NCI-H2227 treated with DMSO at 0.1 percent for 48 hours (cell line): ENCODE results near the gene RUBCNL.
"Not testable (repeated sequence)": the region's sequence is repeated elsewhere in the genome, so short reads cannot be mapped to it uniquely, and the experiment has no call there.

Source experiments
- DNase-seq: peaks from one replicate; lab custom pipeline; 2025; lab: John Stamatoyannopoulos, UW

Gene RUBCNL

DNA sequence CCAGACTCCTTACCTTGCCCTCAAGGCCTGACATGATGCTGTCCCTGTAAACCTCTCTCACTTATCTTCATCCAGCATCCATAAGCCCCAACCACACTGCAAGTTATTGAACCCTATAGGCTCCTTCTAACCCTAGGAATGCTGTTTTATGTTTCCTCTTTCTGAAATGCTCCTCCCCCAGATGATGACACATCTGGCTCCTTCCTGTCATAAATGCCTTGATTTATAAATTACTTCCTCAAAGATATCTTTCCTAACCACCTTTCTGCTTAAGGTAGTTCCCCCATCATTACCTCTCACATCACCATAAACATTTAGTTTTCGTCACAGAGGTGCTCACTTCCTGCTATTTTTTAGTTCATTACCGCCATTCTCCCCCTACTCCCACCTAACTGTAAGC, 12.3 kb downstream of the RUBCNL start:
- no peak for DNase-seq

GRCh38 chr13:46373623-46374022, 13.4 kb downstream of the RUBCNL start:
- DNase-seq = no peak

DNA sequence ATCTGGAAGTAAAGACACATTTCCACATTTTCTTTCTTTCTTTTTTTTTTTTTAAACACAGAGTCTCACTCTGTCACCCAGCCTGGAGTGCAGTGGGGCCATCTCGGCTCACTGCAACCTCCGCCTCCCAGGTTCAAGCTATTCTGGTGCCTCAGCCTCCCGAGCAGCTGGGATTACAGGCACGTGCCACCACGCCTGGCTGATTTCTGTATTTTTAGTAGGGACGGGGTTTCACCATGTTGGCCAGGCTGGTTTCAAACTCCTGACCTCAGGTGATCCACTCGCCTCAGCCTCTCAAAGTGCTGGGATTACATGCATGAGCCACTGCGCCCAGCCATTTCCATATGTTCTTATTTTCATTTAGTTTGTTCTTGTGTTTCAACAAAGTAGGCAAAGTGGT, 14.1 kb downstream of the RUBCNL start:
- DNase-seq = not testable (repeated sequence)

- DNase-seq = no peak
These were observed 15.0 kb downstream of the RUBCNL start for GRCh38 chr13:46372071-46372470.

DNA sequence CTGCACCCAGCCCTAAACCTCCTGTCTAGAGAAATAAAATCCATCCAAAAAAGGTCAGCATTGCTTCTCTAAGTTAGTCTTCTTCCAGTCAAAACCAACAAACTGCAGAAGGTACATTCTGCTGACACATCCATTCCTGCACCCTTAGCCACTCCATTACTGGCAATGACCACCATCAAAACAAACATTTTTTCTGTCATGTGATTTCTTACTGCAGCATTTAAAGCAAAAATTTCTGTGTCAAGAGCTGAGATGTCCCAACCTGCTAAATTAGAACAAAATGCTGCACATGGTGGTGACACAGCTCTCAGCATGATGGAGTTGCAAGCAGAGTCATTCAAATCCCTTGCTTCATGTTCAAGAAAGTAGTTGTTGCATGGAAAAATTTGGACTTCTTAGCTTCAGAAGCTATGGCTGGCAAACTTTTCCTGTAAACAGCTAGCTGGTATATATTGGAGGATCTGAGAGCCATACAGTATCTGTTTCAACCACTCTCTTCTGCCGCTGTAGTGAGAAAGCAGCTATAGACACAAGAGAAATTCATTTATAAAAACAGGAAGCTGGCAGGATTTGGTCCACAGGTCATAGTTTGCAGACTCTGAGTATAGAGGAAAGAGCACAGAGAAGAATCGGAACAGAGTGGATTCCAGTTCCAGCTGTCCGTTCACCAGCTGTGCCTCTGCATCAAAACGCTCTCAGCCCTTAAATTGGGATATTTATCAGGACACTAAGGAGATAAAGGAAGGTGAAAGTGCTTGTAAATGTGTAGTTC, 17.4 kb downstream of the RUBCNL start:
- no peak for DNase-seq

DNA sequence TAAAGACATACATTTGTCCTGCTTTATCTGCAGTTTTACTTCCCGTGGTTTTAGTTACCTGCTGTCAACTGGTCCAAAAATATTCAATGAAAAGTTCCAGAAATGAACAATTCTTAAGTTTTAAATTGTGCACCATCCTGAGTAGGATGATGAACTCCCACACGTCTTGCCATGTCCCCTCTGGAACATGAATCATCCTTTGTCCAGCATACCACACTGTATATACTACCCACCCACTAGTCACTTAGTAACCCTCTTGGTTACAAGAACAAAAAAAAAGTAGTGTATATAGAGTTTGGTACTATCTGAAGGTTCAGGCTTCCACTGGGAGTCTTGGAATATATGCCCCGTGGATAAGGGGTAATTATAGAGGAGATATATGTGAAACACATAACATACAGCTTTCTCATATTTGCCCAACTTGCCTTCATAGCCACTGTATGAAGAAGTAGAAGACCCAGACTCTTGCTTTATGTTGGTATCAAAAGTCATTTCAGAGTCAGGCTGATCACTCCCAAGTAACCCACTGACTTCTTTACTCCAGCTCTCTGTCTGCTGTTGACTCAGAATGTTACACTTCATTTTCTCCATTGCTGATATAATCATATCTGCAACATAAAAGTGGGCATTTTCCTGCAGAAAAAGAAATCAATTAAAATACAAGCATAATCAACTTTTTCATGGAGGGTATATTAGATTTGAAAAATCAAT, 19.3 kb downstream of the RUBCNL start:
- no peak for DNase-seq

GRCh38 chr13:46361276-46361934, 25.6 kb downstream of the RUBCNL start:
- DNase-seq = no peak

DNA sequence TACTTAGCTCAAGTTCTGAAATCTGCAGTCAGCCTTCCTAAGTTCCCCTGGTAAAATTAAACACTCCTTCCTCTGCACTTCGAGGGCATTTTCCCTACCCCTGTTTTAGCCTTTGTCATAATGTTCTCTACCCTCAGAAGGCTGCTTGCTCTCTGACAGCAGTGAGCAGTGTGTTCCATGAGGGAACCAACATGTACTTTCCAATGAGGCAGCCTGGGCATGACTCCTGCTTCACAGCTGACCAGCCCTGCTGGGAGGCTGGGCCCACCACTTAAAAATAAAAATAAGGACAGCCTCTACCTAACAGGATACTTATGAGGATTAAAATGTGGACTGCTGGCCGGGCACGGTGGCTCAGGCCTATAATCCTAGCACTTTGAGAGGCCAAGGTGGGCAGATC, 26.4 kb downstream of the RUBCNL start:
- no peak for DNase-seq

DNA sequence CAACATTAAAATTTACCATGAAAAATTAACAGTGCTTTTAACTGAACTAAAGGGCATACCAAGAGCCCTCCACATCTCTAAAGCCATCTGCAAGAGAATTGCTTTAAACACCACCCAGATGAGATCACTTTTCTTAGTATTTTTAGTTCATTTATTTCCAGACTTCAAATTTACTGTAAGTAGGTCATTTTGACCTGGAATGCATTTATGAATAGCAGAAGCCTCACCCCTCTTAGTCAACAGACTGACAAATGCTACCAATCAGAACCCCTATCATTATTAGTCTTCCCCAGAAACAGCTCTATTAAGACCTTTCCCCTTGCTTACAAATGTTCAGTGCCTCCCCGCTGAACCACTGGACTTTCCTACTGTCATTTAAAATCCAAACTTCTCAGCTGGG, 27.3 kb downstream of the RUBCNL start:
- no peak for DNase-seq

DNA sequence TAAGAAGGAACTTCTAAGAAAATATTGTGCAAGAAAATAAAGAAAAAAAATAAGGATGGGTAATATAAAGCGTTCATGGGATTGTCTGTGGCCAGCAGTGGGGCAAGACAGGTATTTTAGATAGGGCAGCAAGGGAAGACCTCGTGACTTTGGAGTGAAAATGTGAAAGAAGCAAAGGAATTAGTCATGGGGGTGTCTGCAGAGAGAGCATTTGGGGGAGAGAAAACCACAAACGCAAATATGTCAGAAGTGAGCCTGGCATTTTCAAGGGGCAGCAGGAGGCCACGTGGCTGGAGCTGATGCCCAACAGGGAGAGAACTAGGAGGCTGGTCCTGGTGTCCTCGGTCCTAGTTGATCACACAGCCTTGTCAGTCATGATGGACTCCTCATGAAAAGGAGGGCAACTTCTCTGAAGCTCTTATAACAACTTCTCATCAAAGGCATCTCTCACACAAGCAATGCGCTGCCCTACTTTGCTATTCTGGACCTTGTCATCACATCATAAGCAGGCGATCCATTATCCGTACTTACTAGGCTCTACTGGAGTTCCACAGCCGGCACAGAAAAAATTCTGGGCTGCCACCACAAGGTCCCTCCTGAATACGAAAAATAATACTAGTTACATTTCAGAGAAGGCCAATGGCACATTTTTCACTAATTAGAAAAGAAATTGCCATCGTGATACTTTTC, 31.0 kb downstream of the RUBCNL start:
- no peak for DNase-seq

DNA sequence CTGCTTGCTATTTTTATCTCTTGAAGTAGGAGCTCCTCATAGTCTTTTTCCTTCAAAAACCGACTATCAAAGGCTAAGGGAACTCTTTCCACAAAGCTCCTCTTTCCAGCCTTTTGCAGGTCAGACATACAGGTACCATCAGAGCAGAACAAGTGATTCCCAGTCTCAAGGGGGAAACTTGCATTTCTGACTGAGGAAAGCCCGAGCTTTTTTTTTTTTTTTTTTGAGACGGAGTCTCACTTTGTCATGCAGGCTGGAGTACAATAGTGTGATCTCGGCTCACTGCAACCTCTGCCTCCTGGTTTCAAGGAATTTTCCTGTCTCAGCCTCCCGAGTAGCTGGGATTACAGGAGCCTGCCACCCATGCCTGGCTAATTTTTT, 32.0 kb downstream of the RUBCNL start:
- DNase-seq = no peak

DNA sequence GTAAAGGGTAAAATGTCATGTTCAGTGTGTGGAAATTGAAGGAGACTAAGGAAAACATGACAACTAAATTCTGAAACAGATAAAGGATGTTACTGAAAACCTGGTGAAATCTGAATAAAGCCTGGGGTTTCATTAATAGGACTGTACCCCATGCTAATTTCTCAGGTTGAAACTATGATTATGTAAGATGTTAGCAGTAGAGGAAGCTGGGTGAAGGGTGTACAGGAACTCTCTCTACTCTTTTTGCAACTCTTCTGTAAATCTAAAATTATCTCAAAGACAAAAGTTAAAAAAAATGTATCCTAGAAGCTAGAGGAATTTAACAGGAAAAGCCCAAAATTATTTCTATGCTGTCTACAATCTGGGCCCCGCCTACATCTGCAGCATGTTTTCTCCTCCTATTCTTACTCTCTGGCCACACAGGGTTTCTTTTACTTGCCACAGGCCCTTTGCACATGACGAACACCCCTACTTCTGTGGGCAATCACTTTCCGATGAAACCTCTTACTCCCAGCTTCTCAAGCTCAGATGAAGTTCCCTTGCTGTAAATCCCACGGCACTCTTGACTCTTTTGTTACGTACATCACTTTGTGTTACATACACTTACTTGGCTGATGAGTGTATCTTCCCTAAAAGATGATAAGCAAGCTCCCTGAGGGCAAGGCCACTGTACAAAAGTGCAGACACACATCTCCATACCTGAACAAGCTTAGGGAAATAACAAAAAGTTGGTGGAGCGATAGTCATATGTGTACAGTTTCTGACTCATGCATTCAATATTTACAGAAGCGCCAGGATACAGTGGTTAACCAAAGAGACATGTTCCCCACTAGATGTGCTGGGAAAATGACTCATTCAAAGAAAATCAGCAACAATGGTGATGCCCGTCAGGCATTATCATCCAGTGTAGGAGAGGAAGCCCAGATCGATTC, 32.6 kb downstream of the RUBCNL start:
- no peak for DNase-seq

- no peak for DNase-seq
These were observed 34.2 kb downstream of the RUBCNL start for GRCh38 chr13:46352805-46353204.

DNA sequence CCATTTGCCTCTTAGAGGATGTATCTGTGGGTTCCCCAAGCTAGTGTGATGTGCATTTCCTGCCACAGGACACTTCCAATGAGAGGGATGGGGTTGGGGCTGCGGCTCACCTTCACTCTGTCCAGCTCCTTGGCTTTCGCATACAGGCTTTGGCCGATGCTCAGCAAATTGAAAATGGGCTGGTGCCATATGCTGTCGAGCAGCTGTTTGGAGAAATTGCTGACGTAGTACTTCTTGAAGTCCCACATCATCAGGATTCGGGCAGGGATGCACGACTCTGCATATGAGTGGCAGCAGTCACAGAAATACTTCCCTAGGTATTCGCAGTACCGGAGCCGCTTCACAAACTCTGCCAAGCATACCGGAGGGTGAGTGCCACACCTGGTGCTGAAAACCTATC, 37.0 kb downstream of the RUBCNL start:
- no peak for DNase-seq

DNA sequence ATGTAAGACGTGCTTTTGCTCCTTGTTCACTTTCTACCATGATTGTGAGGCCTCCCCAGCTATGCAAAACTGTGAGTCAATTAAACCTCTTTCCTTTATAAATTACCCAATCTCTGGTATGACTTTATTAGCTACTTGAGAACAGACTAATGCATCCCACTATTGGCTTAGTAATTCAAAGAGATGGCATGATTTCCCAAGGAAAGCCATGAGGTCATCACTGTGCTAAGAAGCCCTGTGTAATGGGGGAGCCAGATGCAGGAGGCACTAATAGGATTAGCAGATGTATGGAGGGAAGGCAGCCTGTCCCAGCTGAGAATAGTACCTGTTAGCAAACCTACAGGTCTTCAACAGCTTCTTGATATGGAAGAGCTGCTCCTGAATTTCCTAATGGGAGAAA, 38.1 kb downstream of the RUBCNL start:
- no peak for DNase-seq

DNA sequence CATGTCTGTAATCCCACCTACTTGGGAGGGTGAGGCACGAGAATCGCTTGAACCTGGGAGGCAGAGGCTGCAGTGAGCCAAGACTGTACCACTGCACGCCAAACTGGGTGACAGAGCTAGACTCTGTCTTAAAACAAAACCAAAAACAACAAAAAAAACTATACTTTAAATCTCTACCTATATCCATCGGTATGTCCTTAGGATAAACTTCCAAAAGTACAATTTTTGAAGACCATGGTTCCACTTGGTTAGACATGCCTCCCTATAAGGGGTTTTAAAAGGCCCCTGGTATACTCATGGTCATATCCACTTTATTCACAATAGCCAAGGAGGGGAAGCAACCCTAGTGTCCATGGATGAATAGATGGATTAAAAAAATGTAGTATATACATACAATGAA, 39.8 kb downstream of the RUBCNL start:
- no peak for DNase-seq

DNA sequence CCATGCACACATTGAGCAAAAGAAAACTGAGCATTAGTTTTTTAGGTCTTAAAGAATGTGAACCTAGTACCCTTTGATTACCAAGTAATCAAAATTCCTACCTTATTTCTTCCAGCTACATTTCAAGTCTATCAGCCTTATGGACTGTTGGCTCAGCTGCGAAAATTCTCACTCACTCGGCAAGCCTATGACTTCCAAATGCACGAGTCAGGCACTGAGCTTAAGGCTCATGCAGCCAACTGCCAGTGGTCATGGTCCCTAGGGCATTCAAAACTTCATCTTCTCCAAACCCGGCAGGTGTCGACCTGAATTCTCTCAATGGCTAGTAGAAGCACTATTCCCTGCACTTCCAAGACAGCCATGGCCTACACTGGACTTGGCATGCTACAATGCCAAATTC, 41.2 kb downstream of the RUBCNL start:
- DNase-seq = no peak

DNA sequence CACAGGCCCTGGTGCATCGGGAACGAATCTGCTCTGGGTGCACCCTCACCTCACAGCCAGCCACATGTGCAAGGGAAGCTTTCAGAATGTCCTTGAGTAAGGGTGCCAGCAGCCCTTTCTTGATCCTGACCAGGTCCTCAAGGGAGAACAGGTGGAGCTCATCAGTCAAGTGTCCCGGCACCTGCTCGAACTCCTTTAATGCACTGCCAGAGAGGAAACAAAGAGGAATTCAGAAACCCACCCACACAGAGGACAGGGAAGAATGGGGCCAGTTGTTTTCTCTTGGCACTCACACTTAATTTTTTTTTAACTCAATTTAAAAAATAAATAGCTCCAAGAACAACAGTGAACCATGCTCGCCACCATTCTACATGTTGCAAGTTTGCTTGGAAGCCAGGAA, 41.7 kb downstream of the RUBCNL start:
- DNase-seq = no peak

DNA sequence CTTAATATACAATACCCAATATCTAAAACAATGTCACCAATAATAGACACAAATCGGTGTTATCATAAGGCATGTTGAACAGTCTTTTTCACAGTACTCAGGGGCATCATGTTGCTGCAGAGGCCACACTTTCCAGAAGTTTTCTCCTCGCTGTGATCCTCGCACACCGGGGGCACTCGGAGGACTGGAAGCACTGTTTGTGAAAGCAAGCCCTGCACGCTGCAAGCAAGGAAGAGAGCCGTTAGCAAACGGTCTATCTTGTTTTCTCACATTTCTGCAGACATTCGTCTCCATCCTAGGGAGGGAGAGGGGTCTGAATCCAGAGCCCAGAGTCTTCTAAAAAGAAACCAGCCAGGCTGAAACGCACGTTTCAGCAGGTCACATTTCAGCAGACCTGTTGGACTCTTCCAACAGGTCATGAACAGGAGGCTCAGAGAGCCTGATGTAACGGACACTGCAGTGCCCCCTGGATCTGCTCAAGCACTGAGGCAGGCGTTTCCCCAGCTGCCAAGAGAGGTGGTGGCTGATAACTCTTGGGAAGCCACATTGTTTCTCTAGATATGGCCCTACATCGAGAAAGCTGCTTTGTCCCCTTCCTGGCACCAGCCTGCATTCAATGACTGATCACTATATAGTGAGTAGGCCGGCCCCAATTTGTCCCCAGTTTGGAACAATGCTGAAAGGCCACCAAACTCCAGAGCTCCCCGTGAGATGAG, 43.6 kb downstream of the RUBCNL start:
- no peak for DNase-seq

DNA sequence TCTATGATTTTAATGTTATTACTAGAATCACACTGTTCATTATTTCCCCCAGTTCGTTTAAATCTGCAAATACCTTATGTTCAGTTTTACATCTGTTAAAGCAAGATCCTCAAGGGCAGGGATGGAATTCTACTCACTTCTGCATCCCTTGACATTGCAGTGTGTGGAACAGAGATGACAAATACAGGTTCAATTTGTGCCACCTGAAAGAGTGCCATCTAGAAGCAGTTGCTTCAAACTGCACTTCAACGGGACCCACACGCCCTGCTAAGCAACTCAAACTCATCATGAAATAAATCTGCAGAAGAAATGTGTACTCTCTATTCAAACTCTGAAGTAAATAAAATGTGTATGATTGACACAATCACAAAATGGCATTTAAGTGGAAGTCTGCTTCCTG, 44.5 kb downstream of the RUBCNL start:
- DNase-seq = no peak
